GM08714 (cell line): ENCODE data around the gene ITPK1.

ENCODE experiments used
- H3K4me3 ChIP-seq: fragments of 200-500 bp; sonication (Bioruptor generic); 2 replicates; pipeline ENCODE4 v1.5.1; 2014; ENCODE audit warnings: mild to moderate bottlenecking, low read length, inconsistent platforms
- ZNF274 ChIP-seq: IDR thresholded peaks from 2 replicates; pipeline ENCODE4 v1.6.1; 2012; ENCODE audit warnings: mild to moderate bottlenecking, low read depth, low read length

The ITPK1 gene

DNA sequence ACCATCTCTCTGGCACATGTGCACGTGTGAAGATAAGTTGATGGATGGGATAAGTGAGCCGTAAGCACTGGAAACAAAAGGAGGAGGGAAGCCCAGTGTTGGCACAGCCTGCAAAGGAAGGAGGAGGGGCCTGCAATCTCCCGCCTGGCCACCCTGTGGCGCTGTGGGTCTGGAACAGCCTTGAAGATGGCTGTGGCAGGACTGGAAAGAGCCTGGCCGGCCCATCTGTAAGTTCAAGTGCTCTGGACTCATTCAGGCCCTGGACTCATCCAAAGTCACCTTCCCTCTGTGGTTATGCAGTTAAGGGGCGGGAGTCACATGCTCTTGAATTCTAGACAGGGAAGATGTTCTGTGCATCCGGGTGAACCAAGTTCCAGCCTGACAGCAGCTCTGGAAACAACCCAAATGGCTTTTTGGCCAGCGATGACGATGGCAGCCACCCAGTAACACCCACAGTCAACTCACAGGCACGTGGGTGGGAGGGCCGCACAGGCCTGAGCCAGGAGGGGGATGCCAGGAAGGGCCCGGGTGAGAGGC lies 142.4 kb downstream of the ITPK1 start:
- no peak overlapping the region for H3K4me3 ChIP-seq
- TF ChIP-seq ZNF274, result no peak

DNA sequence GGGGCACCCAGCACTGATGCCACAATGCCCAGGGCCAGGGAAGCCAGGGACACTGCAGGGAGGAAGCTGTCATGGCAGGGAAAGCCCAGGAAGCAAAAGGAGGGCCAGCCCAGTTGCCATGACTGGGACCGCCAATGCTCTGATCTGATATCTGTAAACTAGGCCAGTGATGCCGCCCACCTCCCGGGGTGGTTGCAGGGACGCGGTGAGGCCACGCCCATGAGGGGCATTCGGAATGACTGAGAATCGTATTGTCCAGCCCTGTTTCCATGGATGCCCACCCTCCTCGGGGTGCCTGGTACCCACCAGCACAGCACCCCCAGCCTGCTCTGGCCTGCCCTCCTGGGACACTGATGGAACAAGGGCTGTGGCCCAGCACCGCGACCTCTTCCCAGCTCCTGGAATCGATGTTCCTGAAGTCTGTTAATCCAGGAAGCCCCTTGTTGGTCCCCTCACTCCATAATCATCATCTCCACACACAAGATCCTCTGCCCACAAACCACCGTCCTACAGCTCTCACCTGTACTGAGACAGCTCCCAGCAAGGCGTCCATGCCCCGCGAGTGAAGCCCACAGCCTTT lies 144.0 kb downstream of the ITPK1 start:
- TF ChIP-seq ZNF274, result no peak
- H3K4me3 ChIP-seq, result no peak overlapping the region

DNA sequence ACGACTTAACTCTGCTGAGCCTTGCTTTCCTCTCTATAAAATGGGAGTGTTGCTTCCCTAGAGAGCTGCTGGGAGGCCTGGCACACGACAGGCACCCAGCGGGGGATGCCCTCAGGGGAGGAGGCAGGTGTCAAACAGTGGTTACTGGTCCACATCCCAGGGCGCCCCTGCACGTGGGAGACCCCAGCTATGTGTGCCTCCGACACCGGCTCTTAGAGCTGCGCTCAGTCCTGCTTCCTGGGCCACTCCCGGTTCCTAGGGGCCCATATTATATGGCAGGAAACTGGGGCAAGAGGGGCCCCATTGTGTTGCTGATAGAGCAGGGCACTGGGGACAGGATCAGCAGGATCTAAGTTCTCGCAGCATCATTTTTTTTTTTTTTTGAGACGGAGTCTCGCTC lies 145.5 kb downstream of the ITPK1 start:
- H3K4me3 ChIP-seq, result no peak overlapping the region
- TF ChIP-seq ZNF274, result no peak

DNA sequence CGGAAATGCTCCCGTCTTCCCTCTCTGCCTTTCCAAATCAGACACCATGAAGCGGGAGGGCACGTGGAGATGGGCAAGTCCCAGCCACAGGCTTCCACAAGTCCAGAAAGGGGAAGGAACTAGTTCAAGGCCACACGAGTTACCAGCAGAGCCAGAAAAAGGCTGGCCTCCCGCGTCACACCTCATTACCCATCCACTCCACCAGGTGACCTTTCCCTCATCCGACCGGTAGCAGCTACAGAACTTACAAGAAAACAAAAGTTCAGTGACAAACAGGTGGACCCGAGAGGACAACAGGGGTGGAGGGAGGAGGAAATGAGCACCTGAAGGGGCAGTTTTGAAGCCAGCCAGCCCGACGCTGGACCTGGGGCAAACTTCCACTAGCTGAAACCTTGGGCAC lies 145.9 kb downstream of the ITPK1 start:
- no peak overlapping the region for H3K4me3 ChIP-seq
- no peak for TF ChIP-seq ZNF274

DNA sequence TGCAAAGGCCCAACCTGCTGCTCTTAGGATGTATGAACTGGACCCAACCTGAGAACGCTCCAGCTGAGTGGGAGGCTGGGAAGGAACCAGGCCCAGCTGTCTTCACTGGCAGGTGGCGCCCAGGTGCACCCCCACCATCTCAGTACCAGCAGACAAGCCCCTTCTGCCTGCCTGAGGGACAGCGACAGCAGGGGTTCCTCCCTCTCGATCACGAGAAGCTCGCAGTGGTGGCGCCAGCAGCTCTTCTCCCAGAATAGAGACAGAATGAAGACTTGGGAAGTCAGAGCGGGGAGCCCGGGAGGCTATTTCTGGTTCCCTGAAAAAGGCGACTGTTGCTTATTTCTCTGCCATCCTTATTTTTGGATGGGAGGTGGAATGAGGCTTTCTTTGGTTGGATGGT lies 146.3 kb downstream of the ITPK1 start:
- no peak for TF ChIP-seq ZNF274
- no peak overlapping the region for H3K4me3 ChIP-seq

DNA sequence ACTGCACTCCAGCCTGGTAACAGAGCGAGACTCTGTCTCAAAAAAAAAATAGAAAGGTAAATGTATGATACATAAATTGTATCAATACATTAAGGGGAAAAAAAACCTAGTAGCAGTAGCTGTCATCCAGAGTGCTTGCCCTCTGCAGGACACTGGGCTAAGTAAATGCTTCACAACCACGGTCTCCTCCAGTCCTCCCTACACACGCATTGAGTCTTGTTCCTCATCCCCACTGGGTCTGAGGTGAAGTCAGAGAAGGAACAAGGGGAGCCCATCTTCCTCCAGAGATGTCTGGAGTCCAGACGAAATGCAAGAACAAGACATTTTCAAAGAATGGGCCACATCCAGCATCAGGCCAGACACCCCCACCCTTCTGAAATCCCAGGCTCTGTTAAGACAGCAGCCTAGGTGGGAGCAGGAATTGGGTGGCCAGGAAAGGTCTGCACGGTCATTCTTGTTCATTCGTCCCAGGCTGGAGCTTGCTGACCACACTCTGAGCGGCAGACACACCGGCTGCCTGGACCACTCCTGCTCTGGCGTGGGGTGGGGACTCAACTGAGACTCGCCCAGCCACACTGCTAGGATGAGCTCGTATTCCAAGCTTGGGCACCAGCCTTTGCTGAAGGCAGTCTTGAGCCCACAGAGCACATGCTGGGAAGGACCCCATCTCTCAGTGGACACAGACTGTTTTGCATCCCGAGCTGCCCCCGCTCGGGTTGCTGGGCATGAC lies 147.3 kb downstream of the ITPK1 start:
- H3K4me3 ChIP-seq, result no peak overlapping the region
- no peak for TF ChIP-seq ZNF274

DNA sequence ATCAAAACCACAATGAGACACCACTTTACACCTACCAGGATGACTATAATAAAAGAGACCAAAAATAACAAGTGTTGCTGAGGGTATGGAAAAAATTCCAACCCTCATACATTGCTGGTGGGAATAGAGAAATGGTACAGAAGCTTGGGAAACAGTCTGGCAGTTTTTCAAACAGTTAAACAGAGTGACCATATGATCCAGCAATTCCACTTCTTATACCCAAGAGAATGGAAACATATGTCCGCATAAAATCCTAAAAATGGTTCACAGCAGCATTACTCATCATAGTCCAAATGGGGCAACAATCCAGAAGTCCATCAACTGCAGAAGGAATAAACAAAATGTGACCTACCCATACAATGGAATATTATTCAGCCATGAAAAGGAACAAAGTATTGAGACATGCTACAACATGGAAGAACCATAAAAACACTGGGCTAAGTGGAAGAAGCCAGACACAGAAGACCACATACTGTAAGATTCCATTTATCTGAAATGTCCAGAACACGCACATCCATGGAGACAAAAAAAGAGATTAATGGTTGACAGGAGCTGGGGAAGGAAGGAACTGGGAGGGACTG lies 148.3 kb downstream of the ITPK1 start:
- no peak for TF ChIP-seq ZNF274
- H3K4me3 ChIP-seq, result no peak overlapping the region

DNA sequence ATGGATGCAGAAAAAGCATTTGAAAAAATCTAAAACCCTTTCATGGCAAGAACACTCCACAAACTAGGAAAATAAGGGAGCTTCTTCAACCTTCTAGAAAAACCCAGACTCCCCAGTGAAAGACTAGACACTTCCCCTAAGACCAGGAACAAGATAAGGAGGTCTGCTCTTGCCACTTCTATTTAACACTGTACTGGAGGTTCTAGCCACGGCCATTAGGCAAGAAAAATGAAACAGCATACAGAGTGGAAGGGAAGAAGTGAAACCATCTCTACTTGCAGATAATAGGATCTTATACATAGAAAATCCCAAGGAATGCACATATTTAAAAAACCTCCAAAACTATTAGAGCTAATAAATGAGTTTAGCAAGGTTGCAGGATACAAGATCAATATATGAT lies 150.4 kb downstream of the ITPK1 start:
- H3K4me3 ChIP-seq, result no peak overlapping the region
- TF ChIP-seq ZNF274, result no peak

DNA sequence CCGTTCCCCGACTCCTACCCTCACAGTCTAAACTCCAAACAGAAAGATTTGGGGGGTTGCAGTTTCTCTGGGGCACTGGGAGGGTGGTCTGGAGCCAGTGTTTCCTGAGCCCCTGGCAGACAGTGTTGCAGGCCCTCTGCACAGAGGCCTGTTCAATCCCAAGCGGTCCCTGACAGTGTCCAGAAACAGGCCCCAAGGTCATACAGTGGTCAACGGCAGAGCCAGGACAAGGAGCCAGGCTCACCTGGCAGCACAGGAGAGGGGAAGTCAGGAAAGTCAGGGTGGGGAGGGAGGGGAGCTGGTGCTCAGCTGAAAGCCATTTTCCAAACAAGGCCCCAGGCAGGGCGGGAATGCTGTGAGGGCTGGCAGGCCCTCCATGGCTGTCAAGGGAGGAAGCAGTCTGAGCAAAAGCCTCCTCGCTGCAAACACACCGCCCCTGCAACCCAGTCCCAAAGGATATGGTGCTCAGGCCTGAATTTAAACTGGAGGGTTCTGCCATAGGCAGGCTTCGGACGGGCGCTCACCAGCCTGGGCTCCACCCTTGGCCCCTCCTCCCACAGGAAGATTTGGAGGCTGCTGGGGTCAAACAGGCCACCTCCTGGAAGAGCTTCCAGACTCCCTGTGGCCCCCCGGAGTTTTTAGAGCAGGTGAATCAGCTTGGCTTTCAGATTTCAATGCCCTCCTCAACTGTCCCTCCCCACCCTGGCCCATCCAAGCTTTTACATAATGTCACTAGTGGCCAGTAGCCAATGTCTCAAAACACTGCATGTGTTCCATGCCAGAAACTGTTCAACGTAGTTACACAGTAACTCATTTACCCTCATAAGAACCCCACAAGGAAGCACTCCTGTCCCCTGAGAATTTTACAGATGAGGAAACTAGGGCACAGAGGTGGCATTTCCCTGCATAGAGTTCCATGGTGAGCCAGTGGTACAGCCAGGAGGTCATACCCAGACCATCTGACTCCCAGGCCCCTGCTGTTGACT lies 151.3 kb downstream of the ITPK1 start:
- no peak for TF ChIP-seq ZNF274
- H3K4me3 ChIP-seq, result no peak overlapping the region

DNA sequence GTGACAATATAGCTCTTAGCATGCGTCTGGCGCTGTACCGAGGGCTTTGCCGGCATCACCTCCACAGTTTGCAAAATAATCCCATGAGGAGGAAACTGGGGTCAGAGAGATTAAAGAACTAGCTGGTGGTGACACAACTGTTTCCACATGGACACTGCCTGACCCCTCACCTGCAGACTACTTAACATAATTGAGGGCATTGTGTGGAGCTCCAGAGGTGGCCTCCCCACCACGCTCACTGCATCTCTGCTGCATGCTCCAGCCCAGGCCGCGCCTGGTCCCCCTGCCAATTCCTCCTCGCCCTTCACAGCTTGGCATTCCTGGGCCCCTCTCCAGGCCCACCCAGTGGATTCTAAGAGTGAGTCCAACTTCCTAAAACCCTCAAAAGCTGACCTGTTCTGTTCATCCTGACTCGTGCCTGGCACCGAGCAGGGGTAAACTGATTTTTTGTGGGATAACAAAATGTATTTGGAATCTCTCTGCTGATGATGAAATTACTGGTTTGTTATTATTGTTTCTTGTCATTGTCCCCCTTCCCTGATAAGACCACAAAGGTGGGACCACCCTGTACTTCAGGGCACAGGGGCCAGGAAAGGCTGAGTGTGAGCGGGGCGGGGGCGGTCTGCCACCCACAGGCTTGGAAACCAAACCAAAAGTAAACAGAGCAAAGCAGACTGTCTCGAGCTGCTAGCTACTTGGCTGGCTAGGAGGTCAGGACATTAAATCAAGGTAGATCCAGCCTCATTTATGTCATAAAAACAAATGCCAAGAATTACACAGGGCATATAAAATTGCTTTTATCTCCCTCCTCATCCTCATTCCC lies 152.2 kb downstream of the ITPK1 start:
- no peak for TF ChIP-seq ZNF274
- no peak overlapping the region for H3K4me3 ChIP-seq

DNA sequence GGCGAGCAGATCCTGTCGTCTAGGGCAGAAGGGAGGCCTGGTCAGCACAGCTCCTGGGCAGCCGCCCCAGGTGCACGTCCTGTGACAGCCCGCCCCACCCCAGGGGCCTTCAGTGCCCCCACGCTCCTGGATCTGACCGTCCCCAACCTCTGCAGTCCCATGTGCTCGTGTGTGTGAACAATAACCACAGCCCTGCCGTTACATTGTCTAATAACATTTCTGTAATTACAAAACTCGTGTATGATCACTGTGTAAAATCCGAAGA lies 153.0 kb downstream of the ITPK1 start:
- no peak for TF ChIP-seq ZNF274
- no peak overlapping the region for H3K4me3 ChIP-seq

DNA sequence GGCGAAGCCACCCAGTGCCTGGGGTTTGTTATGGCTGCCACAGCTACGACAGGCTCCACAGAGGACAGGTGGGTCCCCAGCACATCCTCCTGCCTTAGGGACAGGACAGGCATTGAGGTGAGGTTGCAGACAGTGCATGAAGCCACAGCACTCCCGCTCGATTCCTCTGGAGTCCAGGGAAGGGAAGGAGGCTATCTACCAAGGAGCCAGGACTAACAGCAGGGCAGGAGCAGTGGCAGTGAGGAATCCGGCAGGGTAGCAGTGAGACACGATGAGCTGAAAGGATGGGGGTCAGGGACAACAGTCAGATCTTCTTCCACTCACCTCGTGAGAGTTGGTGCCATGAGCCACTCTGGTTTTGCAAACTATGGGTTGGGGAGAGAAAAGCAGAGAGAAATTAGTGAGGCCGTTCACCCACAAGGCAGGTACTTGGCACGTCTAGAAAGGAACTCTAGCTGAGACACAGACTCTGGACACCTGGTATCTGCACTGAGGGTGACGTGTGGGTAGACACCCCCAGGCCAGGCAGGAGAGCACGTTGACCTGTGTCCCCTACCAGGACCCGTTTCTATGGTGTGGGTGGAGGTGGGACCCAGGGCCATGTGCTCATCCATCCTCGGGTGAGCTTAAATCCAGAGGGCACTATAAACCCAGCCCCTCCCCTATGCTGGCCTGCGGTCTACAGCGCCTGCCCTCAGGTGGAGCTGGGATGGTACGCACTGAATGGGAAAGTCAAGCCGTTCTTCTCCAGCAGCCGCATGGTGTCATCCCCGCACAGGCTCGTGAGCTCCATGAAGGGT lies 153.5 kb downstream of the ITPK1 start:
- H3K4me3 ChIP-seq, result no peak overlapping the region
- no peak for TF ChIP-seq ZNF274

DNA sequence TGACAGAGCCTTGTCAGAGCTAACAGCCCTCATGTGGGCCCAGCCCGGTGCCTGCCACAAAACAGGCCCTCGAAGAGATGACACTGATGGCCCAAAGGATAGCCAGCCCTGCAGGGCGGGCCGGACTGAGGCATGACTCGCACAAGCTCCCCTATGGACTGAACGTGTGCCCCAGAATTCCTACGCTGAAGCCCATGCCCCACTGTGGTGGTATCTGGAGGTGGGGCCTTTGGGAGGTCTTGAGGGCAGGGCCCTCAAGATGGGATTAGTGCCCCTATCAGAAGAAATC lies 154.2 kb downstream of the ITPK1 start:
- H3K4me3 ChIP-seq, result no peak overlapping the region
- no peak for TF ChIP-seq ZNF274
